Effector memory CD4-positive, alpha-beta T cell (primary cell): Measurements from ENCODE around the gene C3orf18.

Source experiments
- DNase-seq, 3 donors: peaks; one replicate each; pipeline ENCODE4 v3.0.0-alpha.2; 2020
- H3K27ac ChIP-seq: 2 replicates; pipeline ENCODE4 v1.7.0; 2013; ENCODE audit warnings: mild to moderate bottlenecking, low read length, moderate library complexity; ENCODE audit not compliant: insufficient read depth, poor library complexity, severe bottlenecking
- H3K27me3 ChIP-seq: replicated peaks from 2 replicates; pipeline ENCODE4 v1.7.0; 2013; ENCODE audit warnings: mild to moderate bottlenecking, low read length; ENCODE audit not compliant: insufficient read depth, control insufficient read depth, poor library complexity, severe bottlenecking
- H3K36me3 ChIP-seq: 2 replicates; pipeline ENCODE4 v1.7.0; 2013; ENCODE audit warnings: mild to moderate bottlenecking, low read length, moderate library complexity; ENCODE audit not compliant: control insufficient read depth, insufficient read depth
- H3K4me1 ChIP-seq: 2 replicates; pipeline ENCODE4 v1.7.0; 2013; ENCODE audit warnings: low read length, mild to moderate bottlenecking; ENCODE audit not compliant: control insufficient read depth, insufficient read depth, poor library complexity, severe bottlenecking
- H3K4me3 ChIP-seq: 2 replicates; pipeline ENCODE4 v1.7.0; 2013; ENCODE audit warnings: low read length, low read depth, mild to moderate bottlenecking; ENCODE audit not compliant: insufficient read depth, poor library complexity, severe bottlenecking
- H3K9me3 ChIP-seq: 2 replicates; pipeline ENCODE4 v1.7.0; 2013; ENCODE audit warnings: mild to moderate bottlenecking, low read length, moderate library complexity; ENCODE audit not compliant: control insufficient read depth

Gene C3orf18

GRCh38 chr3:50580683-50581458, 13.3 kb upstream of the C3orf18 start:
- no peaks in the 10 kb centered on the region for H3K27me3 ChIP-seq
- no peak overlapping the region for H3K27ac ChIP-seq
- H3K9me3 ChIP-seq, result no peaks in the 10 kb centered on the region
- no peak for DNase-seq
- H3K4me3 ChIP-seq, result peak overlapping the region; percentile 1
- peaks cover 21% of the 10 kb centered on the region for H3K36me3 ChIP-seq
- H3K4me1 ChIP-seq, result peaks cover 29% of the 10 kb centered on the region

- H3K4me1 ChIP-seq, result peaks cover 64% of the 10 kb centered on the region
- peaks cover 21% of the 10 kb centered on the region for H3K36me3 ChIP-seq
- DNase-seq, result no peak
- H3K9me3 ChIP-seq, result no peaks in the 10 kb centered on the region
- peak overlapping the region; percentile 27 for H3K27ac ChIP-seq
- H3K4me3 ChIP-seq, result no peak overlapping the region
- H3K27me3 ChIP-seq, result no peaks in the 10 kb centered on the region
These were observed 9.8 kb upstream of the C3orf18 start for GRCh38 chr3:50577348-50577747.

GRCh38 chr3:50575372-50575771, 7.8 kb upstream of the C3orf18 start:
- Histone ChIP-seq H3K27me3 (no peaks in the 10 kb centered on the region), H3K9me3 (no peaks in the 10 kb centered on the region), H3K36me3 (peaks cover 18% of the 10 kb centered on the region), H3K4me3 (no peak overlapping the region), H3K27ac (peak overlapping the region; percentile 54), H3K4me1 (peaks cover 71% of the 10 kb centered on the region)
- no peak for DNase-seq

- Histone ChIP-seq H3K27ac (peak overlapping the region; percentile 63), H3K9me3 (no peaks in the 10 kb centered on the region), H3K27me3 (no peaks in the 10 kb centered on the region), H3K36me3 (peaks cover 14% of the 10 kb centered on the region), H3K4me1 (peaks cover 71% of the 10 kb centered on the region), H3K4me3 (peak overlapping the region; percentile 7)
- DNase-seq, result no peak
These were observed 6.9 kb upstream of the C3orf18 start for GRCh38 chr3:50574444-50574831.

- Histone ChIP-seq H3K9me3 (no peaks in the 10 kb centered on the region), H3K4me1 (peaks cover 68% of the 10 kb centered on the region), H3K36me3 (peaks cover 8% of the 10 kb centered on the region), H3K27me3 (no peaks in the 10 kb centered on the region), H3K4me3 (peak overlapping the region; percentile 7), H3K27ac (peak overlapping the region; percentile 63)
- peak in 1 of 3 donors; percentile 7 for DNase-seq
These were observed 6.3 kb upstream of the C3orf18 start for GRCh38 chr3:50573566-50574443.

- Histone ChIP-seq H3K27ac (peak overlapping the region; percentile 63), H3K36me3 (no peaks in the 10 kb centered on the region), H3K4me1 (peaks cover 71% of the 10 kb centered on the region), H3K27me3 (no peaks in the 10 kb centered on the region), H3K9me3 (no peaks in the 10 kb centered on the region), H3K4me3 (peak overlapping the region; percentile 6)
- no peak for DNase-seq
These were observed 5.3 kb upstream of the C3orf18 start for GRCh38 chr3:50572801-50573371.

- Histone ChIP-seq H3K9me3 (no peaks in the 10 kb centered on the region), H3K4me1 (peaks cover 72% of the 10 kb centered on the region), H3K27me3 (no peaks in the 10 kb centered on the region), H3K27ac (peak overlapping the region; percentile 63), H3K36me3 (no peaks in the 10 kb centered on the region), H3K4me3 (peak overlapping the region; percentile 6)
- DNase-seq, result peak; percentile 62 to 69 (median 65)
These were observed 4.6 kb upstream of the C3orf18 start for GRCh38 chr3:50572158-50572557.

GRCh38 chr3:50571486-50571885, 3.9 kb upstream of the C3orf18 start:
- Histone ChIP-seq H3K27ac (no peak overlapping the region), H3K4me1 (peaks cover 77% of the 10 kb centered on the region), H3K4me3 (no peak overlapping the region), H3K36me3 (no peaks in the 10 kb centered on the region), H3K27me3 (no peaks in the 10 kb centered on the region), H3K9me3 (no peaks in the 10 kb centered on the region)
- DNase-seq, result no peak

GRCh38 chr3:50570508-50571279, 3.1 kb upstream of the C3orf18 start:
- H3K27me3 ChIP-seq, result no peaks in the 10 kb centered on the region
- no peak overlapping the region for H3K4me3 ChIP-seq
- H3K36me3 ChIP-seq, result no peaks in the 10 kb centered on the region
- peaks cover 71% of the 10 kb centered on the region for H3K4me1 ChIP-seq
- H3K9me3 ChIP-seq, result no peaks in the 10 kb centered on the region
- no peak for DNase-seq
- H3K27ac ChIP-seq, result peak overlapping the region; percentile 77
